Fibroblast of lung (primary cell): ENCODE results near the gene LIM2. TPM values are rescaled to one million over a fixed set of nuclear protein-coding genes. Genes with fewer than 3 reads are reported as not detected.

Source experiments
- DNase-seq, 2 donors: peaks; one replicate each; pipeline versions ENCODE4 v3.0.0 to v3.0.0-alpha.2; 2010; ENCODE audit warnings: low read depth in 2 of 2
- H2AFZ ChIP-seq: 2 replicates; pipeline ENCODE4 v1.5.1; 2012; ENCODE audit warnings: low read length, control low read depth, inconsistent platforms
- H3K27ac ChIP-seq: 2 replicates; pipeline ENCODE4 v1.5.1; 2011; ENCODE audit warnings: low read length, control low read depth; ENCODE audit not compliant: insufficient read depth
- H3K27me3 ChIP-seq: 2 replicates; pipeline ENCODE4 v1.5.1; 2011; ENCODE audit warnings: mild to moderate bottlenecking, low read length; ENCODE audit not compliant: control insufficient read depth, insufficient read depth
- H3K36me3 ChIP-seq: 2 replicates; pipeline ENCODE4 v1.5.1; 2011; ENCODE audit warnings: low read length; ENCODE audit not compliant: control insufficient read depth, insufficient read depth
- H3K4me1 ChIP-seq: 2 replicates; pipeline ENCODE4 v1.5.1; 2011; ENCODE audit warnings: low read length; ENCODE audit not compliant: control insufficient read depth, insufficient read depth; ENCODE audit errors: extremely low read depth
- H3K4me2 ChIP-seq: 2 replicates; pipeline ENCODE4 v1.5.1; 2011; ENCODE audit warnings: low read length, control low read depth; ENCODE audit not compliant: insufficient read depth; ENCODE audit errors: extremely low read depth
- H3K4me3 ChIP-seq, 4 experiments: fragments of 200-600 bp in 1 of 4; sonication (generic) in 1 of 4; replicated peaks in 1 of 4; 2 replicates each; pipeline ENCODE4 v1.5.1; 2011 to 2016; ENCODE audit warnings: low read length in 4 of 4, low read depth in 3 of 4, mild to moderate bottlenecking in 3 of 4, control low read depth in 2 of 4, inconsistent platforms in 1 of 4, mixed read lengths in 1 of 4; ENCODE audit not compliant: insufficient read depth in 1 of 4; ENCODE audit errors: control extremely low read depth in 1 of 4
- H3K79me2 ChIP-seq: 2 replicates; pipeline ENCODE4 v1.5.1; 2012; ENCODE audit warnings: mild to moderate bottlenecking, low read length, inconsistent platforms; ENCODE audit not compliant: control insufficient read depth, insufficient read depth
- H3K9ac ChIP-seq: 2 replicates; pipeline ENCODE4 v1.5.1; 2011; ENCODE audit warnings: mild to moderate bottlenecking, low read length, control low read depth; ENCODE audit not compliant: insufficient read depth
- H3K9me3 ChIP-seq: 2 replicates; pipeline ENCODE4 v1.5.1; 2012; ENCODE audit warnings: low read depth, low read length; ENCODE audit not compliant: control insufficient read depth, insufficient read depth
- H4K20me1 ChIP-seq: 2 replicates; pipeline ENCODE4 v1.5.1; 2011; ENCODE audit warnings: low read length; ENCODE audit not compliant: control insufficient read depth, insufficient read depth; ENCODE audit errors: extremely low read depth
- CTCF ChIP-seq, 2 donors: IDR thresholded peaks in 1 of 2; conservative IDR thresholded peaks in 1 of 2; 1 replicate in 1 of 2; 2 replicates in 1 of 2; pipeline ENCODE4 v1.5.1; 2011 to 2012; ENCODE audit warnings: low read length in 2 of 2, control low read depth in 1 of 2, inconsistent platforms in 1 of 2, low read depth in 1 of 2, mild to moderate bottlenecking in 1 of 2
- EZH2 ChIP-seq: IDR thresholded peaks from 2 replicates; pipeline ENCODE4 v1.5.1; 2012; ENCODE audit warnings: low read length, control low read depth, mild to moderate bottlenecking; ENCODE audit errors: missing control alignments
- polyA plus RNA-seq, 2 donors: library from polyadenylated mRNA; depleted of rRNA in 1 of 2; stranded (reverse) in 1 of 2; unstranded in 1 of 2; fragments of >200 nt; gene quantifications; 2 replicates each; pipeline ENCODE4 v1.2.1, GENCODE V29; 2011 to 2012; ENCODE audit warnings: missing spikeins in 1 of 2
- total RNA-seq: library from RNA; depleted of rRNA; stranded (reverse); fragments of >200 nt; gene quantifications from 2 replicates; pipeline ENCODE4 v1.2.1, GENCODE V29; 2014

Gene LIM2
- total and polyA plus RNA-seq, 2 donors (not counting 1 experiment from before 2014, with no cell fraction given), result not detected

GRCh38 chr19:51365211-51365964 lies 22.4 kb downstream of the LIM2 start:
- H3K9ac ChIP-seq, result peak overlapping the region; percentile 84
- no peaks in the 10 kb centered on the region for H4K20me1 ChIP-seq

DNA sequence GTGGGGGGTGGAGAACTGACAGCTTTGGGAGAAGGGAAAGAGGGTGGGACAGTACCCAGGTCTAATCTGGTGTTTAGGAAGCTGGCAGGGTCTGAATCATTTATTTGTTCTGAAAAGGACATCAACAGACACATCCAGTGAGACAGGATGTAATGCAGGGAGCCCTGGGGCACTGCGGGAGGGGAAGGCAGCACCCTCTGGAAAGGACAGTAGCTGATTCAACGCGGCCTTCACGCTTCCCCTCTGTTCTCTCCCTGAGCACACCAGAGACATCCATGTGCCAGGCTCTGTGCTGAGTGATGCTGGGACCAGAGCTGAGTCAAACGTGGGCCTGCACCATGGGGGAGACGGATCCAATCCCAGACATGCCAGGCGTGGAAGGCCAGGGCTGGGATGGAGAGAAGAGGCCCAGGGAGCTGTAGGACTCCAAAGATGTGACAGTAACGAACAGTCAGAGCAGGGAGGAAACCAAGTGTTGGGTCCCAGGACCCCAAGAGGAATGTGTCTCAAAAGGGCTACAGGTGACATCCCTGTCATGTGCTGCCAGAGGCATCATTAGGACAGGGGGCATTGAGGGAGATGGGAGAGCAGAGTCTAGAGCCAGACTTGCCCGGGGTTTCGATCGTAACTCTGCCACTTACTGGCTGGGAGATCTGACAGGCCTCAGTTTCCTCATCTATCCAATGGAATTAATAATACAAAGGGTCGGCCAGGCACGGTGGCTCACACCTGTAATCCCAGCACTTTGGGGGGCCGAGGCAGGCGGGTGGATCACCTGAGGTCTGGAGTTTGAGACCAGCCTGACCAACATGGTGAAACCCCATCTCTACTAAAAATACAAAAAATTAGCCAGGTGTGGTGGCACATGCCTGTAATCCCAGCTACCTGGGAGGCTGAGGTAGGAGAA lies 23.3 kb downstream of the LIM2 start:
- Histone ChIP-seq H3K4me1 (peaks cover 13% of the 10 kb centered on the region), H3K9ac (no peak overlapping the region), H2AFZ (no peak overlapping the region), H3K27ac (no peak overlapping the region), H3K4me3 (no peak overlapping the region), H4K20me1 (no peaks in the 10 kb centered on the region), H3K36me3 (no peaks in the 10 kb centered on the region), H3K4me2 (no peak overlapping the region), H3K27me3 (no peaks in the 10 kb centered on the region), H3K9me3 (no peaks in the 10 kb centered on the region), H3K79me2 (peaks cover 4% of the 10 kb centered on the region)
- TF ChIP-seq EZH2 (no peak), CTCF (conservative IDR thresholded peaks at IDR 0.05 in 1 of 2, IDR thresholded peaks at IDR 0.05 in 1 of 2; ENCODE audit: low read depth in 1 of 2, low read length in 2 of 2) (no peak)
- DNase-seq, result no peak

More at GRCh38 chr19:51365211-51365964, 22.4 kb downstream of the LIM2 start:
- Histone ChIP-seq H3K9me3 (no peaks in the 10 kb centered on the region), H2AFZ (peak overlapping the region; percentile 85), H3K27me3 (no peaks in the 10 kb centered on the region), H3K79me2 (peaks cover 4% of the 10 kb centered on the region), H3K4me2 (peak overlapping the region; percentile 100), H3K4me1 (peaks cover 13% of the 10 kb centered on the region), H3K4me3 (peak overlapping the region; percentile 90 to 98 (median 95)), H3K27ac (peak overlapping the region; percentile 89), H3K36me3 (no peaks in the 10 kb centered on the region)
- peak; percentile 50 to 61 for DNase-seq
- TF ChIP-seq CTCF (conservative IDR thresholded peaks at IDR 0.05 in 1 of 2, IDR thresholded peaks at IDR 0.05 in 1 of 2; ENCODE audit: low read depth in 1 of 2, low read length in 2 of 2) (peak; percentile 25), EZH2 (no peak)

GRCh38 chr19:51361239-51361638 lies 26.5 kb downstream of the LIM2 start:
- H3K4me2 ChIP-seq, result no peak overlapping the region
- no peaks in the 10 kb centered on the region for H3K9me3 ChIP-seq
- no peak overlapping the region for H3K4me3 ChIP-seq
- H3K4me1 ChIP-seq, result peaks cover 9% of the 10 kb centered on the region
- H3K79me2 ChIP-seq, result peaks cover 4% of the 10 kb centered on the region
- TF ChIP-seq EZH2 (no peak), CTCF (conservative IDR thresholded peaks at IDR 0.05 in 1 of 2, IDR thresholded peaks at IDR 0.05 in 1 of 2; ENCODE audit: low read depth in 1 of 2, low read length in 2 of 2) (no peak)
- no peaks in the 10 kb centered on the region for H3K27me3 ChIP-seq
- no peaks in the 10 kb centered on the region for H3K36me3 ChIP-seq
- no peak for DNase-seq
- no peak overlapping the region for H3K27ac ChIP-seq
- no peaks in the 10 kb centered on the region for H4K20me1 ChIP-seq
- H2AFZ ChIP-seq, result no peak overlapping the region
- no peak overlapping the region for H3K9ac ChIP-seq
